ENCODE results near the gene HCFC1.

The HCFC1 gene

GRCh38 chrX:153971450-153972367, at the start of gene HCFC1:
Gene HCFC1 (minus strand): TSS chrX:153971818. CDS start chrX:153970840, 978 bp downstream.
- DNase-seq (ENCODE audit: low spot score) (peak; percentile 84), FAIRE-seq (peak; percentile 71)

- DNase-seq (ENCODE audit: low spot score) (no peak), FAIRE-seq (no peak)
Observed at GRCh38 chrX:154021131-154021611, 49.6 kb upstream of the HCFC1 start.

- FAIRE-seq (no peak), DNase-seq (ENCODE audit: low spot score) (no peak)
Observed at GRCh38 chrX:154020536-154021115, 49.0 kb upstream of the HCFC1 start.

GRCh38 chrX:154019633-154020528, 48.3 kb upstream of the HCFC1 start, which contains the start of gene IRAK1:
Gene IRAK1 (minus strand): TSS chrX:154019902. CDS start chrX:154019812, 90 bp downstream.
- DNase-seq (ENCODE audit: low spot score): peak; percentile 85
- FAIRE-seq: no peak

GRCh38 chrX:154019061-154019621, 47.5 kb upstream of the HCFC1 start:
- FAIRE-seq (no peak), DNase-seq (ENCODE audit: low spot score) (peak; percentile 16)

GRCh38 chrX:154018518-154019060, 47.0 kb upstream of the HCFC1 start:
- DNase-seq (ENCODE audit: low spot score): no peak
- no peak for FAIRE-seq

GRCh38 chrX:154017766-154018517, 46.3 kb upstream of the HCFC1 start:
- no peak for FAIRE-seq
- DNase-seq (ENCODE audit: low spot score): no peak

GRCh38 chrX:154016366-154017076, 44.9 kb upstream of the HCFC1 start:
- FAIRE-seq (no peak), DNase-seq (ENCODE audit: low spot score) (no peak)

GRCh38 chrX:154015581-154016264, 44.1 kb upstream of the HCFC1 start:
- DNase-seq (ENCODE audit: low spot score): no peak
- FAIRE-seq: no peak

- no peak for DNase-seq (ENCODE audit: low spot score)
- FAIRE-seq: no peak
Observed at GRCh38 chrX:154014429-154015380, 43.1 kb upstream of the HCFC1 start.

- FAIRE-seq (no peak), DNase-seq (ENCODE audit: low spot score) (peak; percentile 59)
Observed at GRCh38 chrX:154013614-154014360, 42.2 kb upstream of the HCFC1 start.

GRCh38 chrX:154013001-154013421, 41.4 kb upstream of the HCFC1 start:
- no peak for FAIRE-seq
- DNase-seq (ENCODE audit: low spot score): no peak

- FAIRE-seq (no peak), DNase-seq (ENCODE audit: low spot score) (no peak)
Observed at GRCh38 chrX:154012336-154012991, 40.8 kb upstream of the HCFC1 start.

- no peak for FAIRE-seq
- no peak for DNase-seq (ENCODE audit: low spot score)
Observed at GRCh38 chrX:154011376-154012335, 40.0 kb upstream of the HCFC1 start.
